PC-9 (cell line): ENCODE measurements around the gene TMEM151A. TPM values are rescaled to one million over a fixed set of nuclear protein-coding genes. Genes with fewer than 3 reads are reported as not detected.
"Not testable (repeated sequence)": the region's sequence is repeated elsewhere in the genome, so short reads cannot be mapped to it uniquely, and the experiment has no call there.

Source experiments
- BruUV-seq: library from RNA; stranded (reverse); fragments of 400-500 nt; replicated peaks from 2 replicates; lab custom pipeline; 2021; lab: Mats Ljungman, UMichigan
- CTCF ChIA-PET: fragments of 300-600 bp; sonication (Branson Sonifier 250); formaldehyde crosslinking; loops from one replicate; lab custom pipeline; 2022; ENCODE audit warnings: antibody characterized with exemption; lab: Charles Lee
- POLR2A ChIA-PET: fragments of 300-600 bp; sonication (Branson Sonifier 250); formaldehyde crosslinking; loops from one replicate; lab custom pipeline; 2022; ENCODE audit warnings: antibody characterized with exemption; ENCODE audit not compliant: unreplicated experiment; lab: Charles Lee
- DNase-seq, 2 experiments: peaks; one replicate each; pipeline versions ENCODE4 v3.0.0 to v3.0.0-alpha.2; 2015 to 2022; ENCODE audit warnings: mixed read lengths in 1 of 2
- H2AFZ ChIP-seq: fragments of 200-600 bp; sonication (generic); 2 replicates; pipeline ENCODE4 v1.8.1; 2017; ENCODE audit warnings: antibody characterized with exemption
- H3F3A ChIP-seq: fragments of 200-600 bp; sonication (generic); 2 replicates; pipeline ENCODE4 v1.8.1; 2017; ENCODE audit warnings: antibody characterized with exemption, mild to moderate bottlenecking, low read depth; ENCODE audit not compliant: insufficient read depth
- H3K27ac ChIP-seq: fragments of 200-600 bp; sonication (generic); 2 replicates; pipeline ENCODE4 v1.6.1; 2016; ENCODE audit warnings: mixed run types
- H3K27me3 ChIP-seq: fragments of 200-600 bp; sonication (generic); 2 replicates; pipeline ENCODE4 v1.6.1; 2016; ENCODE audit warnings: low read depth, mixed run types; ENCODE audit not compliant: insufficient read depth
- H3K36me3 ChIP-seq: fragments of 200-600 bp; sonication (generic); 2 replicates; pipeline ENCODE4 v1.6.1; 2016; ENCODE audit warnings: low read depth, mixed run types
- H3K4me1 ChIP-seq: fragments of 200-600 bp; sonication (generic); replicated peaks from 2 replicates; pipeline ENCODE4 v1.6.1; 2016; ENCODE audit warnings: mixed run types; ENCODE audit not compliant: insufficient read depth
- H3K4me2 ChIP-seq: fragments of 200-600 bp; sonication (generic); 2 replicates; pipeline ENCODE4 v1.6.1; 2017; ENCODE audit warnings: mixed run types
- H3K4me3 ChIP-seq: fragments of 200-600 bp; sonication (generic); 2 replicates; pipeline ENCODE4 v1.6.1; 2016; ENCODE audit warnings: mixed run types
- H3K79me2 ChIP-seq: fragments of 200-600 bp; sonication (generic); 2 replicates; pipeline ENCODE4 v1.6.1; 2017; ENCODE audit warnings: low read depth, mixed run types
- H3K9me2 ChIP-seq: fragments of 200-600 bp; sonication (generic); 2 replicates; pipeline ENCODE4 v1.8.1; 2017; ENCODE audit warnings: mild to moderate bottlenecking; ENCODE audit not compliant: insufficient read depth
- H3K9me3 ChIP-seq: fragments of 200-600 bp; sonication (generic); 2 replicates; pipeline ENCODE4 v1.8.1; 2016; ENCODE audit warnings: low read depth; ENCODE audit not compliant: insufficient read depth
- H4K20me1 ChIP-seq: fragments of 200-600 bp; sonication (generic); 2 replicates; pipeline ENCODE4 v1.8.1; 2017; ENCODE audit not compliant: insufficient read depth
- EZH2 ChIP-seq: fragments of 200-600 bp; sonication (generic); IDR thresholded peaks from 2 replicates; pipeline ENCODE4 v1.8.0; 2017; ENCODE audit warnings: antibody characterized with exemption, low read depth
- intact Hi-C: fragments of 100-400 bp; cut with micrococcal nuclease; formaldehyde crosslinking; loops from one replicate; pipeline ENCODE4 v1.10.0; 2022; ENCODE audit not compliant: unreplicated experiment
- total RNA-seq: library from RNA; stranded (reverse); gene quantifications from 2 replicates; pipeline ENCODE4 v1.2.3, GENCODE V29; 2021
- TF ChIP-seq, protein P1 (sequence below): fragments of 200-600 bp; sonication (generic); conservative IDR thresholded peaks from 2 replicates; pipeline ENCODE4 v1.6.1; 2017; ENCODE audit warnings: mixed run types, antibody characterized with exemption, mild to moderate bottlenecking, moderate library complexity

TMEM151A gene
- total RNA-seq, 1 experiment from 2014 or later = 0.22 TPM

DNA sequence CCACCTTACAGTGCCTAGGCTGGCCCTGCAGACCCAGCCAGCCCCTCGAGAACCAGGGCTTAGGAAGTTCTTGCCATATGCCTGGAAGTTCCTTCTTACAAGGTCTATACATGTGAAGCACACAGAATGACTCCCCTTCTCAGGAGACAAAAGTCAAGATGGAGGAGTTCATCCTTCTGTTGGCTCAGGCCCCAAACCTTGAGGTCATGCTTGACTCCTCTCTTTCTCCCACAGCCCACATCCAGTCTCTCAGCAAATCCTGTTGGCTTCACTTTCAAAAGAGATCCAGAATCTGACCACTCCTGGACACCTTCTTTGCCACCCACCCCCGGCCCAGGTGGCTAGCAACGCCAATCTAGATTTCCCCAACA is 26.9 kb downstream of the TMEM151A start:
- Histone ChIP-seq H3K9me2 (no peaks in the 10 kb centered on the region), H3K9me3 (peaks cover 13% of the 10 kb centered on the region; the same call in 1 of the 2 replicates), H3F3A (0 out of 2 replicates have a peak, but pooled peaks cover 3% of the 10 kb centered on the region), H3K36me3 (no peaks in the 10 kb centered on the region), H4K20me1 (no peaks in the 10 kb centered on the region), H2AFZ (no peak overlapping the region), H3K4me2 (no peak overlapping the region), H3K27ac (no peak overlapping the region), H3K4me1 (0 out of 2 replicates have a peak, but pooled peaks cover 10% of the 10 kb centered on the region), H3K27me3 (peaks cover 8% of the 10 kb centered on the region; the same call in 1 of the 2 replicates), H3K79me2 (no peaks in the 10 kb centered on the region), H3K4me3 (no peak overlapping the region)
- no TSS peak for BruUV-seq
- intact Hi-C loops = no loop called here
- ChIA-PET POLR2A (no interaction called here), CTCF (no interaction called here)
- DNase-seq = no peak
- TF ChIP-seq, protein P1, sequence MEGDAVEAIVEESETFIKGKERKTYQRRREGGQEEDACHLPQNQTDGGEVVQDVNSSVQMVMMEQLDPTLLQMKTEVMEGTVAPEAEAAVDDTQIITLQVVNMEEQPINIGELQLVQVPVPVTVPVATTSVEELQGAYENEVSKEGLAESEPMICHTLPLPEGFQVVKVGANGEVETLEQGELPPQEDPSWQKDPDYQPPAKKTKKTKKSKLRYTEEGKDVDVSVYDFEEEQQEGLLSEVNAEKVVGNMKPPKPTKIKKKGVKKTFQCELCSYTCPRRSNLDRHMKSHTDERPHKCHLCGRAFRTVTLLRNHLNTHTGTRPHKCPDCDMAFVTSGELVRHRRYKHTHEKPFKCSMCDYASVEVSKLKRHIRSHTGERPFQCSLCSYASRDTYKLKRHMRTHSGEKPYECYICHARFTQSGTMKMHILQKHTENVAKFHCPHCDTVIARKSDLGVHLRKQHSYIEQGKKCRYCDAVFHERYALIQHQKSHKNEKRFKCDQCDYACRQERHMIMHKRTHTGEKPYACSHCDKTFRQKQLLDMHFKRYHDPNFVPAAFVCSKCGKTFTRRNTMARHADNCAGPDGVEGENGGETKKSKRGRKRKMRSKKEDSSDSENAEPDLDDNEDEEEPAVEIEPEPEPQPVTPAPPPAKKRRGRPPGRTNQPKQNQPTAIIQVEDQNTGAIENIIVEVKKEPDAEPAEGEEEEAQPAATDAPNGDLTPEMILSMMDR = no peak
- TF ChIP-seq EZH2 = no peak

DNA sequence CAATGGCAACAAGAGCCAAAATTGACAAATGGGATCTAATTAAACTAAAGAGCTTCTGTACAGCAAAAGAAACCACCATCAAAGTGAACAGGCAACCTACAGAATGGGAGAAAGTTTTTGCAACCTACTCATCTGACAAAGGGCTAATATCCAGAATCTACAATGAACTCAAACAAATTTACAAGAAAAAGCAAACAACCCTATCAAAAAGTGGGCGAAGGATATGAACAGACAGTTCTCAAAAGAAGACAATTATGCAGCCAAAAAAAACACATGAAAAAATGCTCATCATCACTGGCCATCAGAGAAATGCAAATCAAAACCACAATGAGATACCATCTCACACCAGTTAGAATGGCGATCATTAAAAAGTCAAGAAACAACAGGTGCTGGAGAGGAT is 28.6 kb downstream of the TMEM151A start:
- H3F3A ChIP-seq, H3K79me2 ChIP-seq, CTCF ChIA-PET, DNase-seq, H2AFZ ChIP-seq, H4K20me1 ChIP-seq, H3K4me2 ChIP-seq, BruUV-seq, H3K27me3 ChIP-seq, H3K4me3 ChIP-seq, H3K27ac ChIP-seq, H3K36me3 ChIP-seq, POLR2A ChIA-PET, intact Hi-C loops, H3K9me2 ChIP-seq: not testable (repeated sequence)
- peaks cover 13% of the 10 kb centered on the region; the same call in 1 of the 2 replicates for H3K9me3 ChIP-seq
- peaks cover 16% of the 10 kb centered on the region; the same call in 1 of the 2 replicates for H3K4me1 ChIP-seq

DNA sequence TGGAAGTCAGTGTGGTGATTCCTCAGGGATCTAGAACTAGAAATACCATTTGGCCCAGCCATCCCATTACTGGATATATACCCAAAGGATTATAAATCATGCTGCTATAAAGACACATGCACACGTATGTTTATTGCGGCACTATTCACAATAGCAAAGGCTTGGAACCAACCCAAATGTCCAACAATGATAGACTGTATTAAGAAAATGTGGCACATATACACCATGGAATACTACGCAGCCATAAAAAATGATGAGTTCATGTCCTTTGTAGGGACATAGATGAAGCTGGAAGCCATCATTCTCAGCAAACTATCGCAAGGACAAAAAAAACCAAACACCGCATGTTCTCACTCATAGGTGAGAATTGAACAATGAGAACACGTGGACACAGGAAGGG is 29.1 kb downstream of the TMEM151A start:
- H4K20me1 ChIP-seq, POLR2A ChIA-PET, H3F3A ChIP-seq, CTCF ChIA-PET, H3K36me3 ChIP-seq, DNase-seq, H3K9me2 ChIP-seq, BruUV-seq, H3K27ac ChIP-seq, H3K79me2 ChIP-seq, H3K4me3 ChIP-seq, intact Hi-C loops, H3K27me3 ChIP-seq, H3K4me2 ChIP-seq, H2AFZ ChIP-seq: not testable (repeated sequence)
- peaks cover 13% of the 10 kb centered on the region; the same call in 1 of the 2 replicates for H3K9me3 ChIP-seq
- H3K4me1 ChIP-seq = peaks cover 16% of the 10 kb centered on the region; the same call in 1 of the 2 replicates

DNA sequence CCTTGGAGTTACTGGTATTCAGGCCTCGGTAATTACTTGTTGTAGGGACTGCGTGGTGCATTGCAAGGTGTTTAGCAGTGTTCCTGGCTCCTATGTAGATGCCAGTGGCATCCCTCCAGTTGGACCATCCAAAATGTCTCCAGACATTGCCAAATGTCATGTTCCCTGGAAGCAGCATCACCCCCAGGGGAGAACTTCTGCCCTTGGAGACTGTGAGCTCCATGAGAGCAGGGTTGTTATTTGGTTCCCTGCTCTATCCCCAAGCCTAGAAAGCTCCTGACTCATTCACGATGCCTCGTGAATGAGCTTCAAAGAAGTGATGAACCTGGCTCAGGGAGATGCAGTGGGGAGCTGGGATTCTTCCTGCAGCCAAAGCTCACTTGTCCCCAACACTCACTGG is 29.9 kb downstream of the TMEM151A start:
- Histone ChIP-seq H3K4me3 (no peak overlapping the region), H3F3A (peaks cover 3% of the 10 kb centered on the region; the same call in 1 of the 2 replicates), H3K36me3 (no peaks in the 10 kb centered on the region), H3K9me2 (no peaks in the 10 kb centered on the region), H2AFZ (no peak overlapping the region), H4K20me1 (no peaks in the 10 kb centered on the region), H3K4me2 (no peak overlapping the region), H3K27me3 (peaks cover 8% of the 10 kb centered on the region; the same call in 1 of the 2 replicates), H3K27ac (no peak overlapping the region), H3K4me1 (peaks cover 23% of the 10 kb centered on the region), H3K9me3 (peaks cover 13% of the 10 kb centered on the region; the same call in 1 of the 2 replicates), H3K79me2 (no peaks in the 10 kb centered on the region)
- POLR2A ChIA-PET = interaction anchor here (0.6 kb wide), 1 partner anchor 668 kb away, joined by 3 read pairs; no protein-coding TSS in a partner anchor
- no peak for DNase-seq
- intact Hi-C loops = no loop called here
- CTCF ChIA-PET = no interaction called here
- TF ChIP-seq, protein P1 = no peak
- no peak for TF ChIP-seq EZH2
- no TSS peak for BruUV-seq
